Lower leg skin (tissue), 4 donors: ENCODE results near the gene PPFIBP2. TPM values are rescaled to one million over a fixed set of nuclear protein-coding genes. Genes with fewer than 3 reads are reported as not detected.

Experiments used
- DNase-seq, 2 donors: peaks; one replicate each; pipeline ENCODE4 v3.0.0-alpha.2; 2019; ENCODE audit warnings: low spot score in 2 of 2
- H3K4me3 ChIP-seq: fragments of 200-600 bp; sonication (generic); 2 replicates; pipeline ENCODE4 v1.5.1; 2017; ENCODE audit warnings: mild to moderate bottlenecking, low read depth; ENCODE audit not compliant: poor library complexity, severe bottlenecking
- POLR2A ChIP-seq, 2 donors: fragments of 450-650 bp; IDR thresholded peaks; one replicate each; pipeline ENCODE4 v1.6.1; 2016 to 2017; ENCODE audit warnings: antibody characterized with exemption in 2 of 2, mild to moderate bottlenecking in 1 of 2, moderate library complexity in 1 of 2
- WGBS, 2 donors: methylation state at CpG; one replicate each; pipeline ENCODE4 v1.1.5; 2018; 5-methylcytosine and 5-hydroxymethylcytosine counted together
- intact Hi-C: fragments of 100-400 bp; cut with DNase I; formaldehyde crosslinking; loops from one replicate; pipeline ENCODE4 v1.15.0; 2023; ENCODE audit warnings: low total_unique reads
- total RNA-seq, 4 donors: library from RNA; depleted of rRNA; stranded (reverse); fragments of >200 nt; gene quantifications; one replicate each; pipeline ENCODE4 v1.1.0, GENCODE V29; 2016
- TF ChIP-seq, protein P1 (sequence below), 3 donors: fragments of 450-650 bp; IDR thresholded peaks; one replicate each; pipeline ENCODE4 v1.5.1; 2016; ENCODE audit warnings: antibody characterized with exemption in 3 of 3, mild to moderate bottlenecking in 3 of 3, moderate library complexity in 2 of 3

The PPFIBP2 gene
- total RNA-seq, 4 donors from 2014 or later = 56.6 to 87.1 (median 69.5) TPM

DNA sequence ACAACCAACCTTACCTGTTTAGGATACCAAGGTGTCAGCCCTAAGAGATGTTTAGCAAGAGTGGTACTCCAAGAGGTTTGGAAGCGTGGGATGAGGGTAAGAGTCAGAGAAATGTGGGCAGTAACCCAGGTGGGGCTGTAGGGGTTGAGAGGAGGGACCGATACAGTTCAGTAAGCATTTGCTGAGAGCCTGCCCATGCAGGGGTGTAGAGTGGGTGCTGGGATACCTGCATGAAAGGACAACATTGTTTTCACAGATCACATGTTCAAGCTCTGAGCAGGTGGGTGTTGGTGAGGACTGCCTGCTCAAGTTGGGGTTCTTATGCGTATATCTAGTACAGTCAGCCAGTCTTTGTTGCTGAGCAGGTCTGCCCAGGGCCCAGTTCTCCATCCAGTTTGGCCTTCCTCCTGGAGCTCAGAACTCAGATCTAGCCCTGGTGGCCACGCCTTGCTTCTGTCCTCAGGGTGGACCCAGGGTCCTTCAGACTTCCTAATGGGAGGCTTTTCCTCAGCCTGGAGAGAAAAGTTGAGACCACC is 14.8 kb downstream of the PPFIBP2 start:
- WGBS, 2 donors = 84 to 88% methylated on average over 4 of the region's 4 CpGs
- no peak for TF ChIP-seq POLR2A (IDR thresholded peaks at IDR 0.05)
- TF ChIP-seq, protein P1, sequence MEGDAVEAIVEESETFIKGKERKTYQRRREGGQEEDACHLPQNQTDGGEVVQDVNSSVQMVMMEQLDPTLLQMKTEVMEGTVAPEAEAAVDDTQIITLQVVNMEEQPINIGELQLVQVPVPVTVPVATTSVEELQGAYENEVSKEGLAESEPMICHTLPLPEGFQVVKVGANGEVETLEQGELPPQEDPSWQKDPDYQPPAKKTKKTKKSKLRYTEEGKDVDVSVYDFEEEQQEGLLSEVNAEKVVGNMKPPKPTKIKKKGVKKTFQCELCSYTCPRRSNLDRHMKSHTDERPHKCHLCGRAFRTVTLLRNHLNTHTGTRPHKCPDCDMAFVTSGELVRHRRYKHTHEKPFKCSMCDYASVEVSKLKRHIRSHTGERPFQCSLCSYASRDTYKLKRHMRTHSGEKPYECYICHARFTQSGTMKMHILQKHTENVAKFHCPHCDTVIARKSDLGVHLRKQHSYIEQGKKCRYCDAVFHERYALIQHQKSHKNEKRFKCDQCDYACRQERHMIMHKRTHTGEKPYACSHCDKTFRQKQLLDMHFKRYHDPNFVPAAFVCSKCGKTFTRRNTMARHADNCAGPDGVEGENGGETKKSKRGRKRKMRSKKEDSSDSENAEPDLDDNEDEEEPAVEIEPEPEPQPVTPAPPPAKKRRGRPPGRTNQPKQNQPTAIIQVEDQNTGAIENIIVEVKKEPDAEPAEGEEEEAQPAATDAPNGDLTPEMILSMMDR (IDR thresholded peaks at IDR 0.05) = no peak
- intact Hi-C loops = no loop called here
- DNase-seq = no peak
- H3K4me3 ChIP-seq = no peak overlapping the region

DNA sequence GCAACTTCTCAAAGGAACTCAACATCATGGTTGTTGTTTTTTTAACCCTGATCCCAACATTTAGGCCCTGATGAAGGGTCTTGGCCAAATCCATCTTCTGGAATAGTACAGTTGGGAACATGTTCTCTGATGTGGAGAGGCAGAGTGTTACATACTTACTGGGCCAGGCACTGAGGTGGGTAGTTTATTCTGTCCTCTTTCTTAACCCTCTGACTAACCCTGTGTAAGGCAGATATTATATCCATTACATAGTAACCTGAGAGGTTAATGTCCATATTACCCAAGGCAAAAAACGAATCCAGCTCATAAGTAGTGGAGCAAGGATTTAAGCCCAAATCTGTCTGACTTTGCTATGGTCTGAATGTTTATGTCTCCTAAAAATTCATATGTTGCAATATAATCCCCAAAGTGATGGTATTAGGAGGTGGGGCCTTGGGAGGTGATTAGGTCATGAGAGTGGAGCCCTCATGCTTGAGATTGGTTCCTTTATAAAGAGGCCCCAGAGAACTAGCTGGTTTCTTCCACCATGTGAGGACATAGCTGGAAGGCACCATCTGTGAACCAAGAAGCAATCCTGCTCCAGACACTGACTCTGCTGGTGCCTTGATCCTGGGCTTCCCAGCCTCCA is 16.3 kb downstream of the PPFIBP2 start:
- WGBS, 2 donors = 73 to 96% methylated on average over 1 of the region's 1 CpG
- DNase-seq = peak in 1 of 2 donors; percentile 20
- intact Hi-C loops = no loop called here
- H3K4me3 ChIP-seq = no peak overlapping the region
- no peak for TF ChIP-seq POLR2A (IDR thresholded peaks at IDR 0.05)

DNA sequence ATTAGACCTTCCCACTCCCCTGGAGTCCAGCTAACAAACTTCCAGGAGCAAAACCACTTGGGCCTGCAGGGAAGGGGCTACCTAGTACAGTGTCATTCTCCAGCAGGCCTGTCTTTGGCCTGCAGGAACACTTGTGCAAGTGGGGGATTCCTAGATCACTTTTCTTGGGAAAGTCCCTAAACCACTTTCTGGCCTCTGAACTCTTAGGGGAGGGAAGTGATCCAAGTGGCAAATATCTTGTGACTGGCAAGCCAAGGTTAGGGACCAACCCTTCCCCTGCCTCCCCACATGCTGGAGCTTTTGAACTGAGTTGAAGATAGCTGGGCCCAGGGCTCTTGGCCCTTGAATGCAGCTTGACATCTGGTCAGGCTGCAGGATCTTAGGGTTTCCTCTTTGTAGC is 17.2 kb downstream of the PPFIBP2 start:
- no peak overlapping the region for H3K4me3 ChIP-seq
- DNase-seq = no peak
- no peak for TF ChIP-seq POLR2A (IDR thresholded peaks at IDR 0.05)
- TF ChIP-seq, protein P1 (IDR thresholded peaks at IDR 0.05) = no peak
- intact Hi-C loops = no loop called here

DNA sequence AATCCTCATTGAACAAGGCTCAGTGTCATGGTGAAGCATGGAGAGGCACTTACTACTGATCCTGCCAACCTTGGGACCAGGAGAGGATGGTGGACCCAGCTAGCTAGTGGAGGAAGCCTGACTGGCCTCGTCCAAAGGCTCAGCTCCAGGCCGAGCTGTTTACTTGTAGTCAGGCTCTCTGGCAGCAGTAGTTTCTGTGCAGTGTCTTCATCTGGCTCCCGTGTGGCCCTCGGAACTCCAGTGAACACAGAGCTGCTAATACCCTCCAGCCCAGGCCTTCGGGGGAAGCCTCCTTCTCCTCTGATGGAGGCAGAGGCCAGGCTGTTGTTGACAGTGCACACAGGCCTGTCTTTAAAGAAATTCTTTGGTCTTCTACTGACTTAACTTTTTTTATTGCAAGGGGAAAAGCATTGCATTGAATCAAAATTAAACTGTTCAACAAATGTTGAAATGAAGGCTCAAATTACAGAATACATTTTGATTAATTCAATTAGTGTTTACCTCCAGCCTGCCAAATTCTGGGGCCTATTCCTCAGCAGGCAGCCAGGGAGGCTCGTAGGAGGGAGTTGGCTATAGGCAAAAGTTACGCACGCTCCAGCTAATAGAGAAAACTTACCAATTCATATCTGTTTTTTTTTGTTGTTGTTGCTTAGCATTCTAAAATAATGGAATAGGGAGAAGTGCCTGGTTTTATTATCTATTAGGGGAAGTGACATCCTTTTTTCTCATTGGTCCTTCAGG is 18.8 kb downstream of the PPFIBP2 start:
- no peak for TF ChIP-seq POLR2A (IDR thresholded peaks at IDR 0.05)
- TF ChIP-seq, protein P1 (IDR thresholded peaks at IDR 0.05) = no peak
- 69 to 71% methylated on average over 8 of the region's 8 CpGs for WGBS, 2 donors
- no peak for DNase-seq
- intact Hi-C loops = no loop called here
- H3K4me3 ChIP-seq = no peak overlapping the region

DNA sequence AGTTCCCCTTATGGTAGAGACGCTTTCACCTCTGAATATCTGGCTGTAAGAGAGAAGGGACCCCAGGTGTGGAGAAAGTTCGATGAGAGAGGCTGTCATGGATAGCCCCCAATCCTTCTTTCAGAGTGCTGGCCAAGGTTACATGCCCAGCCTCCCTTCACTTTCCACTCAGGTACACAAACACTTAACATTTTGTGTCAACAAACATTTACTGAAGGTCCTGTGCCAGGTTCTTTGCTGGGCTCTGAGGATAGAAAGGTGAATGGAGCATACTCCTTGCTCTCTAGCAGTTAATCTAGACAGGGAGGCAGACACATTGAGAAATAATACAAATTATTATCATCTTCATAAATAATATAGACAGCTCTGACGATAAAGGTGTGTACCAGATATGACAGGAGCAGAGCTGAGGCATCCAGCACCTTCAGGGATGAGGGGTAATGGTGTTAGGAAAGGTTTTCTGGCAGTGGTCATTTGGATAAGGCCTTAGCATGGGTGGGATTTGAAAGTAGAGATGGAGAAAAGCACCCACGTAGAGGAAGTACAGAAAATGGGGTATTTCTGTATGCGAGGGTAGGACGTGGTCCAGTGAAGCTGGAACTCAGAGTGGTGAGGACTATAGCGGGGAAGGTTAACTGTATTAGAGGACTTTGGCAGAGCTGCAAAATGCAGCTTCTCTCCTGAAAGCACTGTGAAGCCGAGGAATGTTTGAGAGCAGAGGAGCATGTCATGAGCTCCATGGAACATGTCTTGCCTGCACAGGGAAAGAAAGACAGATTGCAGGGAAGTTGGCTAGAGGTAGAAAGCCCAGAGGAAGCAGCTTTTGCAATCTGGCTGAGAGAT is 19.6 kb downstream of the PPFIBP2 start:
- WGBS, 2 donors = 88 to 91% methylated on average over 8 of the region's 8 CpGs
- intact Hi-C loops = no loop called here
- no peak for TF ChIP-seq POLR2A (IDR thresholded peaks at IDR 0.05)
- TF ChIP-seq, protein P1 (IDR thresholded peaks at IDR 0.05) = no peak
- H3K4me3 ChIP-seq = no peak overlapping the region
- no peak for DNase-seq

DNA sequence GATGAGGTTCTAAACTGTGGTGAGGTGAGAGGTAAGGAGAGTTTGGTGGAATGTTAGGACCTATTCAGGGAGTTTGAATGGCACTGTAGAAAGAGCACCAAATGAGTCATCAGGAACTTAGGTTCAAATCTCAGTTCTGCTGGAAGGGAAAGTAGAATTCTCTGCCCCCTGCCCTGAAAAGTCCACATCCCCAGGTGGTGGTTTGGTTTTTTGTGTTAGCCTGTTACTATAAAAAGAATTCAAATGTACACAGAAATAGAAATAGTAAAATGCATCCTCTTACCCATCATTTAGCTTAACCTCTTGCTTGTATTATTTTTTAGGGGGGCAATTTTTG is 20.2 kb downstream of the PPFIBP2 start:
- intact Hi-C loops = no loop called here

More for the DNA sequence above, 20.2 kb downstream of the PPFIBP2 start:
- H3K4me3 ChIP-seq = no peak overlapping the region
- TF ChIP-seq POLR2A (IDR thresholded peaks at IDR 0.05) = no peak
- TF ChIP-seq, protein P1 (IDR thresholded peaks at IDR 0.05) = no peak
- DNase-seq = no peak
